Breast epithelium (tissue), 4 donors: Measurements from ENCODE around the gene ADAMTS2. TPM values are rescaled to one million over a fixed set of nuclear protein-coding genes. Genes with fewer than 3 reads are reported as not detected.

Experiments
- DNase-seq, 2 donors: peaks; one replicate each; pipeline ENCODE4 v3.0.0-alpha.2; 2019; ENCODE audit warnings: low spot score in 2 of 2
- H3K27ac ChIP-seq, 2 donors: fragments of 200-600 bp; sonication (generic) in 1 of 2; one replicate each; pipeline ENCODE4 v1.5.1; 2016 to 2019; ENCODE audit warnings: mild to moderate bottlenecking in 1 of 2
- H3K27me3 ChIP-seq, 2 donors: fragments of 200-600 bp; sonication (generic) in 1 of 2; one replicate each; pipeline versions ENCODE4 v1.5.1 to v1.6.0; 2017 to 2019; ENCODE audit warnings: control low read depth in 1 of 2, mild to moderate bottlenecking in 1 of 2
- H3K36me3 ChIP-seq: fragments of 200-600 bp; one replicate; pipeline ENCODE4 v1.5.1; 2019
- H3K4me1 ChIP-seq, 2 donors: fragments of 200-600 bp; sonication (generic); one replicate each; pipeline ENCODE4 v1.5.1; 2016 to 2019; ENCODE audit warnings: control low read depth in 1 of 2
- H3K4me3 ChIP-seq, 3 donors: fragments of 200-600 bp; sonication (generic); 1 replicate in 2 of 3; 2 replicates in 1 of 3; pipeline ENCODE4 v1.5.1; 2016 to 2019; ENCODE audit warnings: mild to moderate bottlenecking in 3 of 3, moderate library complexity in 2 of 3
- H3K9me3 ChIP-seq, 2 donors: fragments of 200-600 bp; sonication (generic) in 1 of 2; one replicate each; pipeline ENCODE4 v1.5.1; 2016 to 2019; ENCODE audit warnings: control low read depth in 1 of 2
- CTCF ChIP-seq, 3 donors: fragments of 450-650 bp; IDR thresholded peaks; one replicate each; pipeline ENCODE4 v1.5.1; 2016 to 2017; ENCODE audit warnings: antibody characterized with exemption in 3 of 3, mild to moderate bottlenecking in 3 of 3, moderate library complexity in 3 of 3
- POLR2A ChIP-seq: fragments of 450-650 bp; IDR thresholded peaks from one replicate; pipeline ENCODE4 v1.6.1; 2016; ENCODE audit warnings: antibody characterized with exemption, mild to moderate bottlenecking, moderate library complexity
- POLR2AphosphoS5 ChIP-seq, 3 donors: sonication (generic); formaldehyde crosslinking; IDR thresholded peaks; one replicate each; pipeline ENCODE4 v1.6.1; 2017; ENCODE audit warnings: antibody characterized with exemption in 3 of 3
- intact Hi-C: fragments of 100-400 bp; cut with DNase I; formaldehyde crosslinking; loops from one replicate; pipeline ENCODE4 v1.15.1; 2023; ENCODE audit warnings: low total_unique reads
- total RNA-seq, 3 donors: library from RNA; depleted of rRNA; stranded (reverse); fragments of >200 nt; gene quantifications; one replicate each; pipeline ENCODE4 v1.1.0, GENCODE V29; 2016

Gene ADAMTS2
- total RNA-seq, 3 donors from 2014 or later: 11.3 to 51.8 (median 19.7) TPM

- TF ChIP-seq CTCF (IDR thresholded peaks at IDR 0.05) (no peak), POLR2A (no peak), POLR2AphosphoS5 (IDR thresholded peaks at IDR 0.05) (no peak)
- peak in 1 of 2 donors; percentile 43 for DNase-seq
Measured at GRCh38 chr5:179250561-179251225, 94.6 kb downstream of the ADAMTS2 start.

DNA sequence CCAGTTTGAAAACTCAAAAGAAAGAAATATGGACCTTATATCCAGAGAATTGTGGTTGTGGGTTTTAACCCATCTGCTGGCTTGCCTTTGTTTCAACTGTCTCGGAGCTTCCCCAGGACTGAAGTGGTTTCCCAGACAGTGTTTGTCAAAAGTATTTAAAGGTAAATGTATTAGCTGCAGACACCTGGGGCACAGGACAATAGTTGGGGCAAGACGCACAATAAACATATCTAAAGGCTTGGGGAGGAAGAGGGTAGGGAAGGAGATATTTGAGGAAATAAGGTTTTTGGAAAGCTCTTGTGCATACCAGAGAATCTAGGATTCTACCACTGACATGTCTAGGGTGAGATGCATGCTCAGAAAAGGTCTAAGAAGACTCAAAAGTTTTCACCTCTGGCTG, 99.0 kb downstream of the ADAMTS2 start:
- no peak overlapping the region for H3K27ac ChIP-seq
- intact Hi-C loops: no loop called here
- H3K4me1 ChIP-seq: no peaks in the 10 kb centered on the region
- TF ChIP-seq POLR2AphosphoS5 (IDR thresholded peaks at IDR 0.05): no peak
- no peak for TF ChIP-seq POLR2A
- no peak for TF ChIP-seq CTCF (IDR thresholded peaks at IDR 0.05)
- H3K27me3 ChIP-seq: no peaks in the 10 kb centered on the region
- no peak for DNase-seq
- H3K9me3 ChIP-seq: peaks cover 0 to 14% of the 10 kb centered on the region in 2 donors
- H3K36me3 ChIP-seq: no peaks in the 10 kb centered on the region
- H3K4me3 ChIP-seq: no peak overlapping the region

More at GRCh38 chr5:179250561-179251225, 94.6 kb downstream of the ADAMTS2 start:
- peaks cover 0 to 14% of the 10 kb centered on the region in 2 donors for H3K9me3 ChIP-seq
- no peak overlapping the region for H3K4me3 ChIP-seq
- H3K36me3 ChIP-seq: no peaks in the 10 kb centered on the region
- H3K27ac ChIP-seq: no peak overlapping the region
- intact Hi-C loops: no loop called here
- no peaks in the 10 kb centered on the region for H3K27me3 ChIP-seq
- H3K4me1 ChIP-seq: no peaks in the 10 kb centered on the region

DNA sequence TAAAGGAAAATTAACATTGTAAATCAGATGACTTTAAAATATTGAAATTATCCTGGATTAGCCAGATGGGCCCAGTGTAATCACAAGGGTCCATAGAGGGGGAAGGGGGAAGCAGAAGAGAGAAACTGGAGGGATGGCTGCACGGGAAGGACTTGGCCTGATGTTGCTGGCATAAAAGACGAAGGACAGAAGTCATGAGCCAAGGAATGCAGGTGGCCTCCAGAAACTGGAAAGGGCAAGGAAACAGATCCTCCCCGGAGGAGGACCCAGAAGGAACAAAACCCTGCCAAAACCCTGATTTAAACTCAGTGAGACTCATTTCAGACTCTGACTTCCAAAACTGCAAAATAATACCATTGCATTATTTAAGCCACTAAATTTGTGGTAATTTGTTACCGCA, 100.2 kb downstream of the ADAMTS2 start:
- H3K4me1 ChIP-seq: no peaks in the 10 kb centered on the region
- peaks cover 0 to 14% of the 10 kb centered on the region in 2 donors for H3K9me3 ChIP-seq
- no peaks in the 10 kb centered on the region for H3K36me3 ChIP-seq
- intact Hi-C loops: no loop called here
- DNase-seq: no peak
- TF ChIP-seq POLR2AphosphoS5 (IDR thresholded peaks at IDR 0.05) (no peak), POLR2A (no peak), CTCF (IDR thresholded peaks at IDR 0.05) (no peak)
- H3K27ac ChIP-seq: no peak overlapping the region
- H3K4me3 ChIP-seq: no peak overlapping the region
- H3K27me3 ChIP-seq: no peaks in the 10 kb centered on the region

DNA sequence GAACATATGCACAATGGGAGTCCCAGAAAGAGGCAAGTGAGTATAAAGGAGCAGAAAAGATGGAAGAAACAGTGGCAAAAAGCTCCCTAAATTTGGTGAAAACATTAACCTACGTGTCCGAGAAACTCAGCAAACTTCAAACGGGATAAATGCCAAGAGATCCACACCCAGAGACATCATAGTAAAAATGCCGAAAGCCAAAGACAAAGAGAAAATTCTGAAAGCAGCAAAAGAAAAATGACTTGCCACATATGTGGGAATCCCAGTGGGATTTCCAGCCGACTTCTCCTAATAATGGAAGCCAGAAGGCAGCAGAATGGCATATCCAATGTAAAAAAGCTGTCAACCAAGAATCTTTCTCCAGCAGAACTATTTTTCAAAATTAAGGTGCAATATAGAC, 101.2 kb downstream of the ADAMTS2 start:
- no peak overlapping the region for H3K4me3 ChIP-seq
- no peaks in the 10 kb centered on the region for H3K27me3 ChIP-seq
- intact Hi-C loops: no loop called here
- no peak for DNase-seq
- H3K9me3 ChIP-seq: peaks cover 0 to 14% of the 10 kb centered on the region in 2 donors
- no peak for TF ChIP-seq CTCF (IDR thresholded peaks at IDR 0.05)
- no peak for TF ChIP-seq POLR2A
- no peak for TF ChIP-seq POLR2AphosphoS5 (IDR thresholded peaks at IDR 0.05)
- no peaks in the 10 kb centered on the region for H3K36me3 ChIP-seq
- no peak overlapping the region for H3K27ac ChIP-seq
- no peaks in the 10 kb centered on the region for H3K4me1 ChIP-seq

GRCh38 chr5:179243333-179243732, 101.9 kb downstream of the ADAMTS2 start:
- peak in 1 of 2 donors; percentile 15 for DNase-seq
- no peaks in the 10 kb centered on the region for H3K27me3 ChIP-seq
- TF ChIP-seq CTCF (IDR thresholded peaks at IDR 0.05): no peak
- no peak for TF ChIP-seq POLR2AphosphoS5 (IDR thresholded peaks at IDR 0.05)
- TF ChIP-seq POLR2A: no peak
- H3K9me3 ChIP-seq: peaks cover 0 to 14% of the 10 kb centered on the region in 2 donors
- intact Hi-C loops: no loop called here
- H3K4me3 ChIP-seq: no peak overlapping the region
- H3K36me3 ChIP-seq: no peaks in the 10 kb centered on the region
- H3K27ac ChIP-seq: peak overlapping the region in 1 of 2 donors; percentile 66
- H3K4me1 ChIP-seq: no peaks in the 10 kb centered on the region
